ENCODE measurements around the gene THOP1. TPM values are rescaled to one million over a fixed set of nuclear protein-coding genes. Genes with fewer than 3 reads are reported as not detected.

THOP1 gene
- total and polyA plus RNA-seq, 10 of the 15 experiments (the other 5 are each of a cell fraction or from before 2014, with no cell fraction given): 1.9 to 270 (median 169) TPM

DNA sequence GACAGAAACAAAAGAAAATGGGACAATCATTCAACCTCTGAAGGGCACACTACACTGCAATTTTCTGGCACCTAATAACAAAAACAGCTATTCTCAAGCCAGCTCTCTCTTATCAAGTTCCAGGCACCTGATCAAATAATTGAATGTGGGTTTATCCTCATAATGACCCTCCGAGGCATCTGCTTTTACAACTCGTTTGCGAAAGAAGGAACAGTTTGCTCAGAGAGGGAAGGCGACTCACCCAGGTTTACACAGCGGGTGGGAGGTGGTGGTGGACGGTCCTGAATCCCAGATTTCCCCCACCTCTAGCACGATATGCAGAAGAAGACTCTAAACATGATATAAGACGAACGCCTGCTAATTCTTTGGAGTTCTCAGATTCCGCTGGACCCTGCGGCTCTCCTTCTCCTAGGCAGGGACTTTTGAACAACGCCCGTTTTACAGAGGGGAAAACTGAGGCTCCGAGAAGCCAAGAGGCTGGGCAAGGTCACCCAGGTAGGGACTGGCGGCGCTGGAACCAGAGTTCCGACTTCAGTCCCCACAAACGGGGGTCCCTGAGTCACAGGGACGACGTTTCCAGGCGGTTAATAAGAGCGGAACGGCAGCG lies 2.9 kb upstream of the THOP1 start:
- ChIA-PET POLR2A (interaction anchor here (1.3 kb wide), 1 partner anchor 168 kb away, joined by 3 read pairs; no protein-coding TSS in a partner anchor), SMC1A (ENCODE audit: uncharacterized antibody, unreplicated experiment) (interaction anchor here (1.1 to 1.6 kb wide), 3 partner anchors 33 to 253 kb away, joined by 3 to 6 read pairs (median 4); no protein-coding TSS in a partner anchor), CTCF (interaction anchor here (0.7 to 2.4 kb wide), 3 partner anchors 134 to 890 kb away, joined by 3 to 13 read pairs (median 3); no protein-coding TSS in a partner anchor), RAD21 (ENCODE audit: unreplicated experiment) (interaction anchor here (0.5 to 1.7 kb wide), 3 partner anchors 102 to 1112 kb away, joined by 4 to 6 read pairs (median 4); no protein-coding TSS in a partner anchor)
- TSS peak; percentile 73 for BruUV-seq (replicated peaks)
- Histone ChIP-seq H3K36me3 (ENCODE audit: control insufficient read depth in 2 of 2, insufficient read depth in 2 of 2, low read length in 1 of 2) (peaks cover 2 to 4% of the 10 kb centered on the region in 2 experiments; a peak in 2 of 4 replicates), H3K27me3 (replicated peaks in 1 of 2; ENCODE audit: control insufficient read depth in 2 of 2, insufficient read depth in 2 of 2, low read length in 1 of 2) (no peaks in the 10 kb centered on the region), H2AFZ (ENCODE audit: control insufficient read depth, low read depth, low read length) (no peak overlapping the region; the same call in 1 of the 2 replicates), H3K9ac (ENCODE audit: control insufficient read depth, insufficient read depth, low read length) (peak overlapping the region; percentile 89), H3K4me2 (ENCODE audit: control insufficient read depth, insufficient read depth) (peak overlapping the region; percentile 90), H4K20me1 (ENCODE audit: control insufficient read depth, insufficient read depth) (no peaks in the 10 kb centered on the region), H3K4me1 (ENCODE audit: control insufficient read depth, insufficient read depth, low read length) (peaks cover 14% of the 10 kb centered on the region), H3K27ac (ENCODE audit: control insufficient read depth, insufficient read depth) (peak overlapping the region; percentile 85), H3K79me2 (ENCODE audit: control insufficient read depth, insufficient read depth, low read length) (peaks cover 74% of the 10 kb centered on the region), H3K4me3 (peak overlapping the region; percentile 99), H3K9me3 (replicated peaks; ENCODE audit: control insufficient read depth, insufficient read depth, low read length) (no peaks in the 10 kb centered on the region)
- TF ChIP-seq ZZZ3 (IDR thresholded peaks at IDR 0.05; ENCODE audit: control insufficient read depth, insufficient read length, low read depth) (no peak), SMAD5 (IDR thresholded peaks at IDR 0.05; ENCODE audit: low read depth) (0 out of 2 replicates have a peak, but pooled peaks have one; percentile 24), NFIC (IDR thresholded peaks at IDR 0.05; ENCODE audit: low read depth, low read length) (no peak), POLR2AphosphoS2 (IDR thresholded peaks at IDR 0.05; ENCODE audit: low read depth, low read length) (no peak), JUND (IDR thresholded peaks at IDR 0.05; ENCODE audit: low read depth, low read length) (no peak), NRF1 (conservative IDR thresholded peaks at IDR 0.05; ENCODE audit: low read depth, low read length) (no peak)
- TF ChIP-seq, protein P1, sequence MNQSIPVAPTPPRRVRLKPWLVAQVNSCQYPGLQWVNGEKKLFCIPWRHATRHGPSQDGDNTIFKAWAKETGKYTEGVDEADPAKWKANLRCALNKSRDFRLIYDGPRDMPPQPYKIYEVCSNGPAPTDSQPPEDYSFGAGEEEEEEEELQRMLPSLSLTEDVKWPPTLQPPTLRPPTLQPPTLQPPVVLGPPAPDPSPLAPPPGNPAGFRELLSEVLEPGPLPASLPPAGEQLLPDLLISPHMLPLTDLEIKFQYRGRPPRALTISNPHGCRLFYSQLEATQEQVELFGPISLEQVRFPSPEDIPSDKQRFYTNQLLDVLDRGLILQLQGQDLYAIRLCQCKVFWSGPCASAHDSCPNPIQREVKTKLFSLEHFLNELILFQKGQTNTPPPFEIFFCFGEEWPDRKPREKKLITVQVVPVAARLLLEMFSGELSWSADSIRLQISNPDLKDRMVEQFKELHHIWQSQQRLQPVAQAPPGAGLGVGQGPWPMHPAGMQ (IDR thresholded peaks at IDR 0.05; ENCODE audit: borderline replicate concordance): no peak
- in situ Hi-C loops (cut with MboI) (no loop called here), intact Hi-C loops (cut with micrococcal nuclease; ENCODE audit: unreplicated experiment) (loop anchor here (5.0 to 10.0 kb wide), 2 partner anchors 35 to 508 kb away; no protein-coding TSS in a partner anchor)
- no peak for ATAC-seq
- WGBS (ENCODE audit: insufficient coverage, insufficient replicate concordance, low lambda C conversion rate, missing lambda C conversion rate): 2% methylated on average over 24 of the region's 24 CpGs
- no peak for DNase-seq (ENCODE audit: low read depth, low spot score)
- FAIRE-seq: peak; percentile 83

Data from GM12878 (cell line).